ENCODE results near the gene CUL2. TPM values are rescaled to one million over a fixed set of nuclear protein-coding genes. Genes with fewer than 3 reads are reported as not detected.

The CUL2 gene
- polyA plus RNA-seq: 43.1 and 54.3 TPM in 2 replicates

DNA sequence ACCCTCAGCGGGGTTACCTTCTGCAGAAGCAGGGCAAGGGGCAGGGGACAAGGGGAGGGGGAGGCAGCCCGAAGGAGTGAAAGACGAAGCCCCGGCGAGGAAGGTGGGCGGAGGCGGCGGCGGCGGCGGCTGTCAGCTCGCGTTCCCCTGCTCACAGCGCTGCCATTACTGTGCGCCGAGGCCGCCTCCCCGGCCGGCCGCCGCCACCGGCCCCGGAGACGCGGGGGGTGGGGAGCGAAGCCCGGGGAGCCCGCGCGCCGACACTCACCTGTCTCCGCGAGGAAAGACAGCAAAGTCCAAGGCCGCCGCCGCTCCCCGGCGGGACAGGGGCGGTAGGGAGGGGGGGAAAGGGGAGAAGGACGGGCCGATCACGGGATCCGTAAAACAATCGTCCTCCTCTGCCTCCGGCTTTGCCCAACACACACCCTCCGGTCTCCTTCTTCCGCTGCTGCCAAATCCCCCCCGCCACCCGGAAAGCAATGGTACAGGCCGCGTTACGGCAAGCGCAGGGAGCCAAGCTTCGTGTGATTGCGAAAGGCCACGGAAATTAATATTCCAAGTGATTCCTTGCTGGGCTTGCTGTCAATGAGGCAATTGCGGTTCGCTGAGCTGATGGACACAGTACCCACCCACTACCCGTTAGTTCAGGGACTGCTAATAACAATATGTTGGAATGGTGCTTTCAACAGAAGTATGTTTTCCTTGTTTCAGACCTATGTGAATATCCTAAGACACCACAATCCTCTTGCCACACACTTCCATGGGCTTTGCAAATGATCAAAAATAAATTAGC lies at the start of gene CUL2:
Gene CUL2 (minus strand): TSS at position 180 of the 793 bp plus-strand sequence. CDS start 19,024 bp downstream, outside the sequence.

DNA sequence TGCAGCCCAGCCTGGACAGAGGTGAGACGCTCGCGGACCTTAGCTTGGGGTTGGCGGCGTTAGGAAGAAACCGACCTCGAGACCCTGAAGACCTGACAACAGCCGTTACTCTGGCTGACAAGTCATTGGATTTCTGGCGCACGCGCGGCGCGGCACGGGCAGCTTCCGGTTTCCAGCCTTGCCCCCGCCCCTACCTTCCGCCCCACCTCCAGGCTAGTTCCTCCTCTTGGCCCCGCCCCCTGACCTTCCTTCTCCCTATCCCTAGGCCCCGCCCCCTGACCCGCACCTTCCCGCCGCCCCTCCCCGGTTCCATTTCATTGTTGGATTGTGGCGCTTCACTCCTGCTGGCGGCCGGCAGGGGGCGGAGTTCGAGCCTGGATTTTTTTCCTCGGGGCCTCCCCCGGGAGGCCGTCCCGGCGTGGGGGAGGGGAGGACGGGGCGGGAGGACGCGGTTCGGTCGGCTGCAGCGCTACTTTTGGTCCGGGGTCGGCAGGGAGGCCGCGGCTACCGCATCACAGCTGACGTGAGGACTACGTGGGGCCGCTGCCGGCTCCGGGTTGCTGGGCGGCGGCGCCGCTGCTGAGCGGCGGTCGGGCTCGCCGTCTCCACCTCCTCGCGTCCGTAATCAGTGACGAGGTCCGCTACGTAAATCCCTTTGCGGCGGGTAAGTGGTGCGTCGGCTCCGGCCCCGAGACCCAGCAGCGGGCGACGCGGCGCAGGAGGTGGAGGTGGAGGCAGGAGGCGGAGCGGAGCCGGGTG lies 36.6 kb upstream of the CUL2 start, which contains the start of gene CREM:
Gene CREM (plus strand): TSS at position 317 of the 759 bp plus-strand sequence. CDS start 10,990 bp downstream, outside the sequence.

Other genes starting within 250 kb of the CUL2 start
- gene CREM, start 36.5 kb upstream of the CUL2 start, polyA plus RNA-seq: 47.4 and 54.1 TPM in 2 replicates
- 15.1 and 18.4 TPM in 2 replicates for gene CCNY, start 246.2 kb upstream of the CUL2 start, polyA plus RNA-seq

Measured in Purkinje cell (primary cell).